Esophagus muscularis mucosa (tissue), 4 donors: ENCODE results near the gene PUM2. TPM values are rescaled to one million over a fixed set of nuclear protein-coding genes. Genes with fewer than 3 reads are reported as not detected.

Experiments
- DNase-seq: peaks from one replicate; pipeline ENCODE4 v3.0.0-alpha.2; 2017; ENCODE audit errors: extremely low spot score
- H3K27ac ChIP-seq, 4 donors: fragments of 200-600 bp; sonication (generic); replicated peaks in 1 of 4; 1 replicate in 3 of 4; 2 replicates in 1 of 4; pipeline ENCODE4 v1.5.1; 2016 to 2019; ENCODE audit warnings: mild to moderate bottlenecking in 1 of 4
- H3K27me3 ChIP-seq, 4 donors: fragments of 200-600 bp; sonication (generic); one replicate each; pipeline versions ENCODE4 v1.5.1 to v1.6.0; 2016 to 2019
- H3K36me3 ChIP-seq, 4 donors: fragments of 200-600 bp; sonication (generic); one replicate each; pipeline ENCODE4 v1.5.1; 2016 to 2019
- H3K4me1 ChIP-seq, 4 donors: fragments of 200-600 bp; sonication (generic); one replicate each; pipeline ENCODE4 v1.5.1; 2016 to 2019
- H3K4me3 ChIP-seq, 4 donors: fragments of 200-600 bp; sonication (generic); 1 replicate in 2 of 4; 2 replicates in 2 of 4; pipeline ENCODE4 v1.5.1; 2016 to 2019; ENCODE audit warnings: mild to moderate bottlenecking in 4 of 4, moderate library complexity in 1 of 4
- H3K9me3 ChIP-seq, 4 donors: fragments of 200-600 bp; sonication (generic); 1 replicate in 3 of 4; 2 replicates in 1 of 4; pipeline ENCODE4 v1.5.1; 2016 to 2019
- CTCF ChIP-seq, 3 experiments: fragments of 200-600 bp in 2 of 3; fragments of 450-650 bp in 1 of 3; sonication (generic) in 2 of 3; IDR thresholded peaks; one replicate each; pipeline ENCODE4 v1.5.1; 2017 to 2019; ENCODE audit warnings: antibody characterized with exemption in 3 of 3, mild to moderate bottlenecking in 2 of 3, moderate library complexity in 1 of 3
- EP300 ChIP-seq: sonication (generic); formaldehyde crosslinking; IDR thresholded peaks from one replicate; pipeline ENCODE4 v1.6.1; 2017; ENCODE audit warnings: antibody characterized with exemption
- POLR2A ChIP-seq: fragments of 450-650 bp; IDR thresholded peaks from one replicate; pipeline ENCODE4 v1.6.1; 2017; ENCODE audit warnings: antibody characterized with exemption, moderate library complexity, mild to moderate bottlenecking, low read depth
- POLR2AphosphoS5 ChIP-seq, 2 donors: sonication (generic); formaldehyde crosslinking; IDR thresholded peaks; one replicate each; pipeline ENCODE4 v1.6.1; 2017; ENCODE audit warnings: antibody characterized with exemption in 2 of 2
- WGBS: methylation state at CpG from one replicate; pipeline ENCODE4 v1.1.5; 2018; 5-methylcytosine and 5-hydroxymethylcytosine counted together
- intact Hi-C: fragments of 100-400 bp; cut with DNase I; formaldehyde crosslinking; loops from one replicate; pipeline ENCODE4 v1.15.1; 2023
- total RNA-seq, 4 donors: library from RNA; depleted of rRNA; stranded (reverse); fragments of >200 nt; gene quantifications; one replicate each; pipeline versions ENCODE4 v1.1.0 to v1.2.1, GENCODE V29; 2016

Gene PUM2
- total RNA-seq, 4 donors from 2014 or later: 73.7 to 113 (median 93.1) TPM

GRCh38 chr2:20221555-20221973 lies 129.1 kb downstream of the PUM2 start:
- H3K27ac ChIP-seq: no peak overlapping the region
- no peaks in the 10 kb centered on the region for H3K36me3 ChIP-seq
- H3K27me3 ChIP-seq: peaks cover 0 to 16% (median 0%) of the 10 kb centered on the region in 4 donors
- H3K4me3 ChIP-seq: no peak overlapping the region
- 79% methylated on average over 3 of the region's 3 CpGs for WGBS
- intact Hi-C loops: loop anchor here (10.0 kb wide), 2 partner anchors 87 to 117 kb away; no protein-coding TSS in a partner anchor
- DNase-seq: no peak
- TF ChIP-seq CTCF (IDR thresholded peaks at IDR 0.05): no peak
- no peak for TF ChIP-seq POLR2A
- no peak for TF ChIP-seq EP300
- TF ChIP-seq POLR2AphosphoS5 (IDR thresholded peaks at IDR 0.05): no peak
- H3K4me1 ChIP-seq: peaks cover 16 to 34% (median 29%) of the 10 kb centered on the region in 4 donors
- no peaks in the 10 kb centered on the region for H3K9me3 ChIP-seq

GRCh38 chr2:20220806-20221554 lies 129.7 kb downstream of the PUM2 start:
- peaks cover 16 to 33% (median 29%) of the 10 kb centered on the region in 4 donors for H3K4me1 ChIP-seq
- H3K27ac ChIP-seq: no peak overlapping the region
- no peaks in the 10 kb centered on the region for H3K9me3 ChIP-seq
- 86% methylated on average over 3 of the region's 3 CpGs for WGBS
- intact Hi-C loops: loop anchor here (10.0 kb wide), 2 partner anchors 86 to 116 kb away; no protein-coding TSS in a partner anchor
- no peak for TF ChIP-seq CTCF (IDR thresholded peaks at IDR 0.05)
- no peak for TF ChIP-seq POLR2A
- TF ChIP-seq POLR2AphosphoS5 (IDR thresholded peaks at IDR 0.05): no peak
- no peak for TF ChIP-seq EP300
- no peak overlapping the region for H3K4me3 ChIP-seq
- H3K36me3 ChIP-seq: no peaks in the 10 kb centered on the region
- no peak for DNase-seq
- peaks cover 0 to 10% (median 0%) of the 10 kb centered on the region in 4 donors for H3K27me3 ChIP-seq

- peaks cover 9 to 22% (median 19%) of the 10 kb centered on the region in 4 donors for H3K4me1 ChIP-seq
- no peak overlapping the region for H3K4me3 ChIP-seq
- no peaks in the 10 kb centered on the region for H3K9me3 ChIP-seq
- no peak for DNase-seq
- no peaks in the 10 kb centered on the region for H3K36me3 ChIP-seq
- intact Hi-C loops: loop anchor here (10.0 kb wide), 2 partner anchors 85 to 115 kb away; no protein-coding TSS in a partner anchor
- H3K27me3 ChIP-seq: peaks cover 0 to 7% (median 0%) of the 10 kb centered on the region in 4 donors
- no peak overlapping the region for H3K27ac ChIP-seq
- TF ChIP-seq CTCF (IDR thresholded peaks at IDR 0.05) (no peak), EP300 (no peak), POLR2A (no peak), POLR2AphosphoS5 (IDR thresholded peaks at IDR 0.05) (no peak)
- WGBS: 98% methylated on average over 5 of the region's 13 CpGs
Observed at GRCh38 chr2:20219763-20220380, 130.8 kb downstream of the PUM2 start.

GRCh38 chr2:20218331-20219320 lies 132.0 kb downstream of the PUM2 start:
- Histone ChIP-seq H3K4me3 (no peak overlapping the region), H3K27ac (no peak overlapping the region), H3K36me3 (no peaks in the 10 kb centered on the region), H3K9me3 (no peaks in the 10 kb centered on the region), H3K27me3 (no peaks in the 10 kb centered on the region), H3K4me1 (peaks cover 7 to 10% (median 8%) of the 10 kb centered on the region in 4 donors)
- TF ChIP-seq CTCF (IDR thresholded peaks at IDR 0.05) (no peak), EP300 (no peak), POLR2A (no peak), POLR2AphosphoS5 (IDR thresholded peaks at IDR 0.05) (no peak)
- no peak for DNase-seq
- intact Hi-C loops: no loop called here
- 95% methylated on average over 20 of the region's 20 CpGs for WGBS
